DMS114 treated with DMSO at 0.1 percent for 48 hours (cell line): ENCODE results near the gene LRRC41.
"Not testable (repeated sequence)": the region's sequence is repeated elsewhere in the genome, so short reads cannot be mapped to it uniquely, and the experiment has no call there.

Experiments used
- DNase-seq: peaks from one replicate; lab custom pipeline; 2025; ENCODE audit not compliant: unreplicated experiment; lab: John Stamatoyannopoulos, UW

Gene LRRC41

GRCh38 chr1:46246136-46246535 lies 57.3 kb downstream of the LRRC41 start:
- not testable (repeated sequence) for DNase-seq

GRCh38 chr1:46244656-46245371 lies 58.6 kb downstream of the LRRC41 start:
- peak; percentile 23 for DNase-seq

- not testable (repeated sequence) for DNase-seq
Measured at GRCh38 chr1:46243831-46244230, 59.6 kb downstream of the LRRC41 start.

GRCh38 chr1:46242918-46243317 lies 60.5 kb downstream of the LRRC41 start:
- DNase-seq, result no peak

- not testable (repeated sequence) for DNase-seq
Measured at GRCh38 chr1:46241733-46242132, 61.7 kb downstream of the LRRC41 start.

- not testable (repeated sequence) for DNase-seq
Measured at GRCh38 chr1:46238865-46239264, 64.6 kb downstream of the LRRC41 start.

- no peak for DNase-seq
Measured at GRCh38 chr1:46236882-46237281, 66.5 kb downstream of the LRRC41 start.

GRCh38 chr1:46231231-46231630 lies 72.2 kb downstream of the LRRC41 start:
- DNase-seq, result not testable (repeated sequence)
